ENCODE measurements around the gene IDH3A. TPM values are rescaled to one million over a fixed set of nuclear protein-coding genes. Genes with fewer than 3 reads are reported as not detected.

IDH3A gene
- total and polyA plus RNA-seq, 9 of the 15 experiments (the other 6 are each of a cell fraction or from before 2014, with no cell fraction given): 37.4 to 249 (median 107) TPM

DNA sequence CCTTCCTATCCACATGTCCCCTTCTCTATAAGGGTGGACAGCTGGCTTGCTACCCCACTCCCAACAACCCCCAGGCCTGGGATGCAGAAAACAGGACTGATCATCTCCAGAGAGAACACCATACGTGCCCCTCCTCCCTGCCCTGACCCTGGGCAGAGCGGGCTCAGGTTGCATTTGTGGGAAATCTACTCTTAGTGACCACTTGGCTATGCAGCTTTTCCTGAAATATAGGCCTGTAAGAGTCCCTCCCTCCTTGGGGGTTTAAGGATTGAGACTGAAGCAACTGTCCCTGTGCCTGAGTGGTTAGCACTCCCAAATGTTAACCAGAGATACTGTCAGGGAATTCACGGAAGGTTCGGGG, 45.1 kb upstream of the IDH3A start:
- Histone ChIP-seq H2AFZ (ENCODE audit: low read depth, low read length) (no peak overlapping the region), H3K27ac (ENCODE audit: extremely low read depth, low read depth, low read length) (no peak overlapping the region), H3K9ac (ENCODE audit: insufficient read depth in 1 of 2, low read depth in 2 of 2, low read length in 2 of 2) (no peak overlapping the region; a peak in 1 of 4 replicates), H3K4me2 (ENCODE audit: insufficient read depth, low read length) (no peak overlapping the region), H3K9me1 (ENCODE audit: control insufficient read depth, insufficient read depth, low read length) (no peaks in the 10 kb centered on the region), H3K4me1 (replicated peaks in 1 of 2; ENCODE audit: control insufficient read depth in 2 of 2, insufficient read depth in 2 of 2, low read length in 2 of 2) (peaks cover 0 to 7% of the 10 kb centered on the region in 2 experiments; a peak in 2 of 5 replicates), H4K20me1 (replicated peaks; ENCODE audit: control insufficient read depth, insufficient read depth, low read length) (0 out of 2 replicates have a peak, but pooled peaks cover 6% of the 10 kb centered on the region), H3K36me3 (ENCODE audit: control insufficient read depth, insufficient read depth, low read length) (no peaks in the 10 kb centered on the region), H3K79me2 (ENCODE audit: control insufficient read depth, insufficient read depth, low read length) (no peaks in the 10 kb centered on the region), H3K4me3 (no peak overlapping the region), H3K9me3 (replicated peaks; ENCODE audit: control insufficient read depth, insufficient read depth, low read depth, low read length) (no peaks in the 10 kb centered on the region), H3K27me3 (ENCODE audit: control insufficient read depth in 2 of 2, insufficient read depth in 2 of 2, low read length in 2 of 2) (no peaks in the 10 kb centered on the region)
- no TSS peak for BruUV-seq (replicated peaks)
- TF ChIP-seq ZNF395 (CRISPR knock-in tag; IDR thresholded peaks at IDR 0.05): no peak
- no peak for TF ChIP-seq DIDO1 (tag; IDR thresholded peaks at IDR 0.05; ENCODE audit: low read depth)
- 0 out of 2 replicates have a peak, but pooled peaks have one; percentile 19 for TF ChIP-seq GABPA (tag; conservative IDR thresholded peaks at IDR 0.05; ENCODE audit: low read depth)
- TF ChIP-seq TGIF2 (CRISPR knock-in tag; IDR thresholded peaks at IDR 0.05): no peak
- ChIA-PET POLR2A (interaction anchor here (0.6 kb wide), 1 partner anchor 135 kb away, joined by 3 read pairs; no protein-coding TSS in a partner anchor), CTCF (ENCODE audit: low intra/inter-chr PET ratio) (interaction anchor here (0.6 kb wide), 1 partner anchor 35 kb away, joined by 3 read pairs; no protein-coding TSS in a partner anchor)
- in situ Hi-C loops (cut with MboI): no loop called here
- ATAC-seq (no peak), FAIRE-seq (no peak), DNase-seq (ENCODE audit: extremely low read depth in 1 of 4, low spot score in 3 of 4) (no peak)
- WGBS (ENCODE audit: insufficient coverage, low coverage, missing lambda C conversion rate): 65% methylated on average over 4 of the region's 4 CpGs
- intact Hi-C loops (cut with micrococcal nuclease): no loop called here
